HepG2 (cell line): ENCODE measurements around the gene MRGPRE. TPM values are rescaled to one million over a fixed set of nuclear protein-coding genes. Genes with fewer than 3 reads are reported as not detected.

Experiments
- ATAC-seq: fragments of 200-7000 bp; cut with Tn5 transposase; 3 replicates; pipeline ENCODE4 v1.9.1; 2020; ENCODE audit warnings: mild to moderate bottlenecking, moderate library complexity
- BruUV-seq: library from RNA; stranded (reverse); fragments of 400-500 nt; replicated peaks from 2 replicates; lab custom pipeline; 2021; lab: Mats Ljungman, UMichigan
- CTCF ChIA-PET: fragments of 300-600 bp; formaldehyde crosslinking; extraction: SDS; loops from one replicate; lab custom pipeline; 2021; ENCODE audit warnings: low total read pairs, inconsistent platforms, low intra/inter-chr PET ratio; lab: Yijun Ruan, JAX
- POLR2A ChIA-PET: fragments of 350-600 bp; sonication (Branson Sonifier 250); formaldehyde crosslinking; loops from one replicate; lab custom pipeline; 2020; ENCODE audit warnings: antibody characterized with exemption, inconsistent platforms; lab: Yijun Ruan, JAX
- DNase-seq: peaks from one replicate; pipeline ENCODE4 v3.0.0-alpha.2; 2015; ENCODE audit warnings: low spot score
- FAIRE-seq: peaks from 3 replicates; lab custom pipeline; 2011; peaks lifted over from hg19 to GRCh38; lab: Jason Lieb, UNC
- H2AFZ ChIP-seq: one replicate; pipeline ENCODE4 v1.6.1; 2011; ENCODE audit warnings: low read length, inconsistent platforms
- H3K27ac ChIP-seq: fragments of 300-600 bp; 3 replicates; pipeline ENCODE4 v1.8.0; 2011; ENCODE audit warnings: mixed run types, mild to moderate bottlenecking, mixed read lengths, low read length, inconsistent platforms; ENCODE audit not compliant: insufficient read depth; ENCODE audit errors: extremely low read length
- H3K27me3 ChIP-seq, 2 experiments: fragments of 200-600 bp in 1 of 2; 2 replicates in 1 of 2; 3 replicates in 1 of 2; pipeline versions ENCODE4 v1.6.0 to v1.8.0; 2011; ENCODE audit warnings: low read length in 2 of 2, mild to moderate bottlenecking in 2 of 2, moderate library complexity in 2 of 2, inconsistent platforms in 1 of 2; ENCODE audit not compliant: insufficient read depth in 2 of 2, control insufficient read depth in 1 of 2
- H3K36me3 ChIP-seq, 2 experiments: fragments of 200-600 bp in 1 of 2; replicated peaks in 1 of 2; 2 replicates in 1 of 2; 3 replicates in 1 of 2; pipeline versions ENCODE4 v1.5.1 to v1.8.0; 2011; ENCODE audit warnings: low read length in 2 of 2, inconsistent platforms in 1 of 2; ENCODE audit not compliant: insufficient read depth in 2 of 2, control insufficient read depth in 1 of 2
- H3K4me1 ChIP-seq: 2 replicates; pipeline ENCODE4 v1.5.1; 2012; ENCODE audit warnings: low read length, inconsistent platforms; ENCODE audit not compliant: insufficient read depth
- H3K4me2 ChIP-seq: 2 replicates; pipeline ENCODE4 v1.6.0; 2011; ENCODE audit warnings: low read depth, low read length, inconsistent platforms
- H3K4me3 ChIP-seq, 3 experiments: fragments of 200-600 bp in 1 of 3; sonication (generic), shearing (Covaris generic) in 1 of 3; replicated peaks in 1 of 3; 2 replicates each; pipeline ENCODE4 v1.5.1; 2011 to 2016; ENCODE audit warnings: low read length in 3 of 3, inconsistent platforms in 2 of 3, low read depth in 2 of 3, mild to moderate bottlenecking in 2 of 3, control low read depth in 1 of 3, mixed read lengths in 1 of 3; ENCODE audit not compliant: insufficient read depth in 1 of 3
- H3K79me2 ChIP-seq: one replicate; pipeline ENCODE4 v1.6.1; 2011; ENCODE audit warnings: low read length, inconsistent platforms; ENCODE audit not compliant: insufficient read depth
- H3K9ac ChIP-seq: 2 replicates; pipeline ENCODE4 v1.6.0; 2011; ENCODE audit warnings: mild to moderate bottlenecking, low read depth, low read length, inconsistent platforms; ENCODE audit not compliant: insufficient read depth
- H3K9me3 ChIP-seq: 2 replicates; pipeline ENCODE4 v1.5.1; 2012; ENCODE audit warnings: mild to moderate bottlenecking, low read length
- H4K20me1 ChIP-seq: 2 replicates; pipeline ENCODE4 v1.6.0; 2011; ENCODE audit warnings: inconsistent platforms, mild to moderate bottlenecking, low read length, moderate library complexity; ENCODE audit not compliant: insufficient read depth
- BRCA1 ChIP-seq: sonication (generic); formaldehyde crosslinking; IDR thresholded peaks from 2 replicates; pipeline ENCODE4 v1.4.0; 2020; ENCODE audit warnings: missing genetic modification reagents
- FOSL2 ChIP-seq: sonication (generic); formaldehyde crosslinking; IDR thresholded peaks from 2 replicates; pipeline ENCODE4 v1.4.0; 2020; ENCODE audit warnings: missing genetic modification reagents
- MATR3 ChIP-seq: sonication (generic); formaldehyde crosslinking; IDR thresholded peaks from 2 replicates; pipeline ENCODE4 v1.4.0; 2020; ENCODE audit warnings: missing genetic modification reagents
- MXI1 ChIP-seq: IDR thresholded peaks from 3 replicates; pipeline ENCODE4 v1.6.1; 2012; ENCODE audit warnings: low read depth, low read length, inconsistent platforms, borderline replicate concordance
- POGK ChIP-seq: sonication (generic); formaldehyde crosslinking; conservative IDR thresholded peaks from 2 replicates; pipeline ENCODE4 v1.8.0; 2022; ENCODE audit warnings: mild to moderate bottlenecking, moderate library complexity, missing genetic modification reagents
- POLR2AphosphoS2 ChIP-seq: IDR thresholded peaks from 2 replicates; pipeline ENCODE4 v1.6.1; 2011; ENCODE audit warnings: low read depth, low read length, improper control_type of control experiment
- RFXAP ChIP-seq: sonication (generic); formaldehyde crosslinking; IDR thresholded peaks from 2 replicates; pipeline ENCODE4 v1.4.0; 2020; ENCODE audit warnings: missing genetic modification reagents, borderline replicate concordance
- RXRA ChIP-seq: sonication (generic); formaldehyde crosslinking; IDR thresholded peaks from 2 replicates; pipeline ENCODE4 v1.5.1; 2020; ENCODE audit warnings: missing genetic modification reagents
- YY1 ChIP-seq: IDR thresholded peaks from 2 replicates; pipeline ENCODE4 v1.6.1; 2011; ENCODE audit warnings: low read length, low read depth, moderate library complexity, mild to moderate bottlenecking; ENCODE audit not compliant: insufficient read depth, insufficient replicate concordance
- ZNF124 ChIP-seq: sonication (generic); formaldehyde crosslinking; IDR thresholded peaks from 2 replicates; pipeline ENCODE4 v1.4.0; 2020; ENCODE audit warnings: missing genetic modification reagents
- ZNF362 ChIP-seq: sonication (generic); formaldehyde crosslinking; IDR thresholded peaks from 2 replicates; pipeline ENCODE4 v1.4.0; 2020; ENCODE audit warnings: missing genetic modification reagents, mild to moderate bottlenecking, borderline replicate concordance
- WGBS: methylation state at CpG from one replicate; pipeline ENCODE4 v1.1.6; 2017; ENCODE audit warnings: low lambda C conversion rate; 5-methylcytosine and 5-hydroxymethylcytosine counted together
- in situ Hi-C: cut with HindIII; loops from 2 replicates; pipeline ENCODE4 v1.10.0; 2017; ENCODE audit warnings: low pct_unique_long_range_greater_than_20kb; ENCODE audit not compliant: extremely low pct_ligation_motif_present
- intact Hi-C: fragments of 100-400 bp; cut with micrococcal nuclease; formaldehyde crosslinking; loops from one replicate; pipeline ENCODE4 v1.10.0; 2022; ENCODE audit not compliant: unreplicated experiment
- polyA plus RNA-seq, 8 experiments: library from polyadenylated mRNA; depleted of rRNA in 3 of 8; stranded (reverse) in 7 of 8; unstranded in 1 of 8; fragments of >200 nt; fragmentation: Illumina TruSeq in 4 of 8; extraction: Trizol in 4 of 8; gene quantifications; 2 replicates each; pipeline versions ENCODE4 v1.2.1 to v1.2.3, GENCODE V29; 2011 to 2016; ENCODE audit warnings: low read depth in 4 of 8, missing spikeins in 1 of 8, mixed read lengths in 1 of 8; ENCODE audit not compliant: insufficient read depth in 1 of 8
- total RNA-seq, 5 experiments: library from RNA; depleted of rRNA; stranded (reverse); fragments of >200 nt; fragmentation: Illumina TruSeq; extraction: Trizol; gene quantifications; 2 replicates each; pipeline ENCODE4 v1.2.3, GENCODE V29; 2016; ENCODE audit warnings: low read depth in 1 of 5

The MRGPRE gene
- total and polyA plus RNA-seq, 2 of the 13 experiments (the other 11 are each of a cell fraction or from before 2014, with no cell fraction given) = not detected

GRCh38 chr11:3194016-3194816 is 38.0 kb downstream of the MRGPRE start:
- H3K4me1 ChIP-seq = no peaks in the 10 kb centered on the region
- no TSS peak for BruUV-seq
- no peaks in the 10 kb centered on the region for H3K9me3 ChIP-seq
- ATAC-seq = no peak
- no peaks in the 10 kb centered on the region for H3K36me3 ChIP-seq
- H3K27ac ChIP-seq = no peak overlapping the region
- H3K27me3 ChIP-seq = peaks cover 19 to 76% of the 10 kb centered on the region in 2 experiments
- DNase-seq = no peak
- no peak for FAIRE-seq
- 0 out of 2 replicates have a peak, but pooled peaks cover 3% of the 10 kb centered on the region for H4K20me1 ChIP-seq
- no peak overlapping the region for H3K4me3 ChIP-seq
- no peak overlapping the region for H3K9ac ChIP-seq
- no peak overlapping the region for H3K4me2 ChIP-seq
- in situ Hi-C loops = no loop called here
- ChIA-PET POLR2A (no interaction called here), CTCF (no interaction called here)
- no peaks in the 10 kb centered on the region for H3K79me2 ChIP-seq
- 34% methylated on average over 10 of the region's 12 CpGs for WGBS
- intact Hi-C loops = no loop called here
- no peak overlapping the region for H2AFZ ChIP-seq
- no peak for TF ChIP-seq YY1
- no peak for TF ChIP-seq FOSL2 (CRISPR knock-in tag)
- TF ChIP-seq ZNF124 = no peak
- TF ChIP-seq RFXAP = no peak
- TF ChIP-seq ZNF362 (CRISPR knock-in tag) = no peak
- no peak for TF ChIP-seq POGK (CRISPR knock-in tag)
- TF ChIP-seq MXI1 = no peak
- TF ChIP-seq MATR3 (CRISPR knock-in tag) = no peak
- TF ChIP-seq POLR2AphosphoS2 = no peak
- no peak for TF ChIP-seq RXRA (CRISPR knock-in tag)
- TF ChIP-seq BRCA1 (CRISPR knock-in tag) = no peak
- TF ChIP-seq, all 625 proteins: peak for 0
